ENCODE data around the gene NAXE. TPM values are rescaled to one million over a fixed set of nuclear protein-coding genes. Genes with fewer than 3 reads are reported as not detected.

Gene NAXE
- total RNA-seq, 1 donor from 2014 or later = 99.1 TPM

GRCh38 chr1:156595016-156595415, 3.4 kb downstream of the NAXE start:
- DNase-seq (ENCODE audit: low spot score in 2 of 2, unreplicated experiment in 2 of 2) = no peak
- H3K4me1 Mint-ChIP-seq = peaks cover 24% of the 10 kb centered on the region
- H3K27ac Mint-ChIP-seq = peak overlapping the region; percentile 35
- H3K36me3 Mint-ChIP-seq = peaks cover 19% of the 10 kb centered on the region
- no peaks in the 10 kb centered on the region for H3K9me3 Mint-ChIP-seq
- H3K4me3 Mint-ChIP-seq = no peak overlapping the region
- no peaks in the 10 kb centered on the region for H3K27me3 Mint-ChIP-seq (ENCODE audit: low read depth)
- no peak for TF ChIP-seq CTCF (IDR thresholded peaks at IDR 0.05; ENCODE audit: unreplicated experiment)

- no peaks in the 10 kb centered on the region for H3K27me3 Mint-ChIP-seq (ENCODE audit: low read depth)
- DNase-seq (ENCODE audit: low spot score in 2 of 2, unreplicated experiment in 2 of 2) = no peak
Observed at GRCh38 chr1:156596426-156596825, 4.8 kb downstream of the NAXE start.

GRCh38 chr1:156598125-156598524, 6.5 kb downstream of the NAXE start:
- TF ChIP-seq CTCF (IDR thresholded peaks at IDR 0.05; ENCODE audit: unreplicated experiment) = no peak
- Mint-ChIP-seq H3K9me3 (no peaks in the 10 kb centered on the region), H3K4me1 (peaks cover 30% of the 10 kb centered on the region), H3K27me3 (ENCODE audit: low read depth) (no peaks in the 10 kb centered on the region), H3K36me3 (peaks cover 19% of the 10 kb centered on the region), H3K27ac (no peak overlapping the region), H3K4me3 (no peak overlapping the region)
- DNase-seq (ENCODE audit: low spot score in 2 of 2, unreplicated experiment in 2 of 2) = no peak

More at GRCh38 chr1:156596426-156596825, 4.8 kb downstream of the NAXE start:
- TF ChIP-seq CTCF (IDR thresholded peaks at IDR 0.05; ENCODE audit: unreplicated experiment) = no peak
- H3K36me3 Mint-ChIP-seq = peaks cover 19% of the 10 kb centered on the region
- H3K27ac Mint-ChIP-seq = no peak overlapping the region
- H3K4me3 Mint-ChIP-seq = no peak overlapping the region
- H3K4me1 Mint-ChIP-seq = peaks cover 27% of the 10 kb centered on the region
- no peaks in the 10 kb centered on the region for H3K9me3 Mint-ChIP-seq

GRCh38 chr1:156598731-156599432, 7.3 kb downstream of the NAXE start:
- peaks cover 19% of the 10 kb centered on the region for H3K36me3 Mint-ChIP-seq
- TF ChIP-seq CTCF (IDR thresholded peaks at IDR 0.05; ENCODE audit: unreplicated experiment) = no peak
- H3K27me3 Mint-ChIP-seq (ENCODE audit: low read depth) = no peaks in the 10 kb centered on the region
- peaks cover 30% of the 10 kb centered on the region for H3K4me1 Mint-ChIP-seq
- no peak overlapping the region for H3K4me3 Mint-ChIP-seq
- H3K27ac Mint-ChIP-seq = no peak overlapping the region
- no peak for DNase-seq (ENCODE audit: low spot score in 2 of 2, unreplicated experiment in 2 of 2)
- no peaks in the 10 kb centered on the region for H3K9me3 Mint-ChIP-seq

GRCh38 chr1:156599811-156600210, 8.2 kb downstream of the NAXE start:
- Mint-ChIP-seq H3K4me3 (peak overlapping the region; percentile 97), H3K27me3 (ENCODE audit: low read depth) (no peaks in the 10 kb centered on the region), H3K27ac (no peak overlapping the region), H3K36me3 (peaks cover 19% of the 10 kb centered on the region), H3K9me3 (no peaks in the 10 kb centered on the region), H3K4me1 (peaks cover 27% of the 10 kb centered on the region)
- peak; percentile 36 for TF ChIP-seq CTCF (IDR thresholded peaks at IDR 0.05; ENCODE audit: unreplicated experiment)
- DNase-seq (ENCODE audit: low spot score in 2 of 2, unreplicated experiment in 2 of 2) = no peak
